Left lobe of liver (tissue), 2 donors: ENCODE results near the gene EXOSC10. TPM values are rescaled to one million over a fixed set of nuclear protein-coding genes. Genes with fewer than 3 reads are reported as not detected.
A peak's percentile ranks its signal among the peaks of the same experiment; 100 is the strongest.
"Not testable (repeated sequence)": the region's sequence is repeated elsewhere in the genome, so short reads cannot be mapped to it uniquely, and the experiment has no call there.

Experiments used
- ATAC-seq: fragments of 200-7000 bp; cut with Tn5 transposase; one replicate; pipeline ENCODE4 v1.9.1; 2020; ENCODE audit warnings: mild to moderate bottlenecking, moderate library complexity
- DNase-seq: peaks from one replicate; pipeline ENCODE4 v3.0.0-alpha.2; 2020; ENCODE audit warnings: low spot score
- total RNA-seq: library from RNA; stranded (reverse); gene quantifications from one replicate; pipeline ENCODE4 v1.2.1, GENCODE V29; 2021
- donor health status: DM: no; HTN: no; CAD: no; lungs with moderate emphysema.
- donor health status: DM: no; HTN: yes; CAD: no.

Gene EXOSC10
- total RNA-seq, 1 donor from 2014 or later: 17.2 TPM

- no peak for DNase-seq
- ATAC-seq: no peak
Observed at GRCh38 chr1:11114966-11115365, 15.3 kb upstream of the EXOSC10 start.

GRCh38 chr1:11109047-11109760, 9.5 kb upstream of the EXOSC10 start:
- ATAC-seq (no peak), DNase-seq (no peak)

GRCh38 chr1:11107599-11107998, 7.9 kb upstream of the EXOSC10 start:
- no peak for ATAC-seq
- peak; percentile 10 for DNase-seq

- no peak for ATAC-seq
Observed at GRCh38 chr1:11105586-11105985, 5.9 kb upstream of the EXOSC10 start.

GRCh38 chr1:11101347-11101746, 1.7 kb upstream of the EXOSC10 start:
- DNase-seq (no peak), ATAC-seq (no peak)

More at GRCh38 chr1:11105586-11105985, 5.9 kb upstream of the EXOSC10 start:
- no peak for DNase-seq

- ATAC-seq, DNase-seq: not testable (repeated sequence)
Observed at GRCh38 chr1:11100806-11101205, 1.1 kb upstream of the EXOSC10 start.

GRCh38 chr1:11100149-11100493, 452 bp upstream of the EXOSC10 start:
- DNase-seq (no peak), ATAC-seq (no peak)

GRCh38 chr1:11098931-11099309, 749 bp downstream of the EXOSC10 start:
- DNase-seq (no peak), ATAC-seq (no peak)

GRCh38 chr1:11083784-11084183, 15.9 kb downstream of the EXOSC10 start:
- DNase-seq, ATAC-seq: not testable (repeated sequence)

- ATAC-seq: no peak
- no peak for DNase-seq
Observed at GRCh38 chr1:11080931-11081330, 18.7 kb downstream of the EXOSC10 start.

- ATAC-seq (no peak), DNase-seq (no peak)
Observed at GRCh38 chr1:11078631-11079030, 21.0 kb downstream of the EXOSC10 start.

GRCh38 chr1:11073398-11073797, 26.3 kb downstream of the EXOSC10 start:
- not testable (repeated sequence) for ATAC-seq, DNase-seq

GRCh38 chr1:11072216-11072917, 27.3 kb downstream of the EXOSC10 start:
- ATAC-seq (no peak), DNase-seq (no peak)

GRCh38 chr1:11071463-11072215, 28.0 kb downstream of the EXOSC10 start:
- no peak for ATAC-seq
- DNase-seq: no peak

- ATAC-seq (no peak), DNase-seq (no peak)
Observed at GRCh38 chr1:11070876-11071275, 28.8 kb downstream of the EXOSC10 start.

- no peak for ATAC-seq
- DNase-seq: no peak
Observed at GRCh38 chr1:11068600-11069473, 30.8 kb downstream of the EXOSC10 start.

- DNase-seq (no peak), ATAC-seq (no peak)
Observed at GRCh38 chr1:11067716-11068599, 31.7 kb downstream of the EXOSC10 start.

GRCh38 chr1:11065796-11066195, 33.9 kb downstream of the EXOSC10 start:
- no peak for DNase-seq
- no peak for ATAC-seq

- DNase-seq (no peak), ATAC-seq (no peak)
Observed at GRCh38 chr1:11064942-11065341, 34.7 kb downstream of the EXOSC10 start.
